ENCODE results near the gene AKR1B15.

GRCh38 chr7:134602881-134603451, 54.1 kb downstream of the AKR1B15 start:
- TF ChIP-seq CTCF (IDR thresholded peaks at IDR 0.05) = no peak
- TF ChIP-seq POLR2A (IDR thresholded peaks at IDR 0.05) = no peak
- TF ChIP-seq POLR2AphosphoS5 (IDR thresholded peaks at IDR 0.05) = no peak
